ENCODE results near the gene IGFBP5. TPM values are rescaled to one million over a fixed set of nuclear protein-coding genes. Genes with fewer than 3 reads are reported as not detected.
A peak's percentile ranks its signal among the peaks of the same experiment; 100 is the strongest.

IGFBP5 gene
- total RNA-seq, 2 donors from 2014 or later = 44.6 to 68.2 TPM

- TF ChIP-seq CTCF (IDR thresholded peaks at IDR 0.05) = no peak
- Histone ChIP-seq H3K36me3 (no peaks in the 10 kb centered on the region), H3K9ac (ENCODE audit: low read depth in 2 of 2, low read length in 2 of 2) (no peak overlapping the region), H3K27ac (no peak overlapping the region), H3K9me3 (no peaks in the 10 kb centered on the region), H3K4me1 (no peaks in the 10 kb centered on the region), H3K27me3 (no peaks in the 10 kb centered on the region), H3K4me3 (no peak overlapping the region)
- intact Hi-C loops (cut with DNase I) = no loop called here
- no peak for DNase-seq
These were observed 7.4 kb upstream of the IGFBP5 start for GRCh38 chr2:216702756-216703155.

GRCh38 chr2:216701544-216701943 lies 6.2 kb upstream of the IGFBP5 start:
- H3K27ac ChIP-seq = no peak overlapping the region
- TF ChIP-seq CTCF (IDR thresholded peaks at IDR 0.05) = no peak
- no peak overlapping the region for H3K9ac ChIP-seq (ENCODE audit: low read depth in 2 of 2, low read length in 2 of 2)
- intact Hi-C loops (cut with DNase I) = no loop called here
- H3K4me1 ChIP-seq = no peaks in the 10 kb centered on the region
- H3K27me3 ChIP-seq = no peaks in the 10 kb centered on the region
- H3K9me3 ChIP-seq = no peaks in the 10 kb centered on the region
- no peak overlapping the region for H3K4me3 ChIP-seq
- DNase-seq = no peak
- no peaks in the 10 kb centered on the region for H3K36me3 ChIP-seq

- H3K4me3 ChIP-seq = no peak overlapping the region
- DNase-seq = no peak
- peak overlapping the region; percentile 27 for H3K27ac ChIP-seq
- H3K9ac ChIP-seq (ENCODE audit: low read depth in 2 of 2, low read length in 2 of 2) = no peak overlapping the region
- TF ChIP-seq CTCF (IDR thresholded peaks at IDR 0.05) = no peak
- H3K4me1 ChIP-seq = no peaks in the 10 kb centered on the region
- intact Hi-C loops (cut with DNase I) = no loop called here
- H3K27me3 ChIP-seq = no peaks in the 10 kb centered on the region
- no peaks in the 10 kb centered on the region for H3K36me3 ChIP-seq
- H3K9me3 ChIP-seq = no peaks in the 10 kb centered on the region
These were observed 5.4 kb upstream of the IGFBP5 start for GRCh38 chr2:216700781-216701180.

- H3K9ac ChIP-seq (ENCODE audit: low read depth in 2 of 2, low read length in 2 of 2) = no peak overlapping the region
- intact Hi-C loops (cut with DNase I) = no loop called here
- TF ChIP-seq CTCF (IDR thresholded peaks at IDR 0.05) = no peak
- no peak overlapping the region for H3K4me3 ChIP-seq
- no peaks in the 10 kb centered on the region for H3K36me3 ChIP-seq
- H3K27ac ChIP-seq = peak overlapping the region; percentile 27
- peaks cover 4% of the 10 kb centered on the region for H3K27me3 ChIP-seq
- DNase-seq = no peak
- no peaks in the 10 kb centered on the region for H3K9me3 ChIP-seq
- no peaks in the 10 kb centered on the region for H3K4me1 ChIP-seq
These were observed 4.8 kb upstream of the IGFBP5 start for GRCh38 chr2:216700088-216700567.

GRCh38 chr2:216698895-216699294 lies 3.5 kb upstream of the IGFBP5 start:
- no peaks in the 10 kb centered on the region for H3K4me1 ChIP-seq
- intact Hi-C loops (cut with DNase I) = loop anchor here (10.0 kb wide), 2 partner anchors 356 to 466 kb away; no protein-coding TSS in a partner anchor
- no peak overlapping the region for H3K27ac ChIP-seq
- no peaks in the 10 kb centered on the region for H3K36me3 ChIP-seq
- no peaks in the 10 kb centered on the region for H3K9me3 ChIP-seq
- H3K27me3 ChIP-seq = peaks cover 17% of the 10 kb centered on the region
- TF ChIP-seq CTCF (IDR thresholded peaks at IDR 0.05) = peak; percentile 23
- no peak for DNase-seq
- H3K9ac ChIP-seq (ENCODE audit: low read depth in 2 of 2, low read length in 2 of 2) = no peak overlapping the region
- no peak overlapping the region for H3K4me3 ChIP-seq
